Mucosa of descending colon (tissue), 3 donors: ENCODE data around the gene ACTN4. TPM values are rescaled to one million over a fixed set of nuclear protein-coding genes. Genes with fewer than 3 reads are reported as not detected.

ENCODE experiments used
- ATAC-seq: fragments of 200-7000 bp; cut with Tn5 transposase; one replicate; pipeline ENCODE4 v1.9.1; 2020; ENCODE audit warnings: mild to moderate bottlenecking, moderate library complexity
- DNase-seq, 3 donors: peaks; one replicate each; pipeline ENCODE4 v3.0.0-alpha.2; 2020
- H3K36me3 ChIP-seq: fragments of 200-600 bp; one replicate; pipeline ENCODE4 v1.8.0; 2021; ENCODE audit warnings: low read depth, mild to moderate bottlenecking
- H3K4me1 ChIP-seq: fragments of 200-600 bp; one replicate; pipeline ENCODE4 v1.8.0; 2021; ENCODE audit warnings: low read depth, mild to moderate bottlenecking
- H3K4me3 ChIP-seq: fragments of 200-600 bp; one replicate; pipeline ENCODE4 v1.8.0; 2021; ENCODE audit warnings: mild to moderate bottlenecking
- H3K9me3 ChIP-seq: fragments of 200-600 bp; one replicate; pipeline ENCODE4 v1.8.0; 2021; ENCODE audit warnings: mild to moderate bottlenecking
- CTCF ChIP-seq: fragments of 200-600 bp; IDR thresholded peaks from one replicate; pipeline ENCODE4 v1.8.0; 2022; ENCODE audit warnings: antibody characterized with exemption, mild to moderate bottlenecking
- intact Hi-C, 2 donors: fragments of 100-400 bp; cut with DNase I in 1 of 2; cut with micrococcal nuclease in 1 of 2; formaldehyde crosslinking; loops; one replicate each; pipeline versions ENCODE4 v1.11.0 to v1.11.1; 2022; cut with DNase I, micrococcal nuclease
- total RNA-seq, 3 donors: library from RNA; stranded (reverse); fragmentation: NEBNext Ultra II Directional in 2 of 3; extraction: Animal tissue kit (Norgen Biotek cat#: 25700) in 2 of 3; gene quantifications; one replicate each; pipeline versions ENCODE4 v1.2.1 to v1.2.4, GENCODE V29; 2021 to 2023
- donor health status: DM: no; HTN: no; CAD: no; lungs with moderate emphysema.
- donor health status: DM: no; HTN: no; CAD: no.
- donor health status: DM: no; HTN: yes; CAD: no.

ACTN4 gene
- total RNA-seq, 3 donors from 2014 or later: 566 to 1,080 (median 1,014) TPM

GRCh38 chr19:38736036-38736412 is 88.6 kb downstream of the ACTN4 start:
- TF ChIP-seq CTCF: no peak
- Histone ChIP-seq H3K36me3 (no peaks in the 10 kb centered on the region), H3K4me3 (no peak overlapping the region), H3K9me3 (no peaks in the 10 kb centered on the region), H3K4me1 (peaks cover 35% of the 10 kb centered on the region)
- intact Hi-C loops: no loop called here
- DNase-seq: peak; percentile 72 to 90 (median 77)
- peak; percentile 47 for ATAC-seq

GRCh38 chr19:38736413-38737280 is 89.2 kb downstream of the ACTN4 start:
- peak; percentile 48 for ATAC-seq
- no peak overlapping the region for H3K4me3 ChIP-seq
- intact Hi-C loops: no loop called here
- DNase-seq: peak; percentile 79 to 87 (median 81)
- no peak for TF ChIP-seq CTCF
- no peaks in the 10 kb centered on the region for H3K9me3 ChIP-seq
- H3K4me1 ChIP-seq: peaks cover 29% of the 10 kb centered on the region
- no peaks in the 10 kb centered on the region for H3K36me3 ChIP-seq

- no peak overlapping the region for H3K4me3 ChIP-seq
- ATAC-seq (no peak), DNase-seq (no peak)
- intact Hi-C loops: no loop called here
- H3K9me3 ChIP-seq: no peaks in the 10 kb centered on the region
- no peak for TF ChIP-seq CTCF
- no peaks in the 10 kb centered on the region for H3K36me3 ChIP-seq
- H3K4me1 ChIP-seq: peaks cover 22% of the 10 kb centered on the region
Observed at GRCh38 chr19:38737281-38737865, 89.9 kb downstream of the ACTN4 start.

GRCh38 chr19:38737921-38738737 is 90.7 kb downstream of the ACTN4 start:
- peaks cover 15% of the 10 kb centered on the region for H3K4me1 ChIP-seq
- H3K36me3 ChIP-seq: no peaks in the 10 kb centered on the region
- ATAC-seq (no peak), DNase-seq (no peak)
- no peak overlapping the region for H3K4me3 ChIP-seq
- no peaks in the 10 kb centered on the region for H3K9me3 ChIP-seq
- intact Hi-C loops: no loop called here
- TF ChIP-seq CTCF: no peak

GRCh38 chr19:38739440-38740256 is 92.2 kb downstream of the ACTN4 start:
- Histone ChIP-seq H3K4me3 (no peak overlapping the region), H3K9me3 (no peaks in the 10 kb centered on the region), H3K4me1 (peaks cover 1% of the 10 kb centered on the region), H3K36me3 (no peaks in the 10 kb centered on the region)
- no peak for ATAC-seq
- TF ChIP-seq CTCF: no peak
- intact Hi-C loops: no loop called here
- DNase-seq: no peak
